ENCODE measurements around the gene SPAG7. TPM values are rescaled to one million over a fixed set of nuclear protein-coding genes. Genes with fewer than 3 reads are reported as not detected.

SPAG7 gene
- total and polyA plus RNA-seq, 2 of the 8 experiments (the other 6 are each of a cell fraction or from before 2014, with no cell fraction given), result 74.2 to 81.9 TPM

DNA sequence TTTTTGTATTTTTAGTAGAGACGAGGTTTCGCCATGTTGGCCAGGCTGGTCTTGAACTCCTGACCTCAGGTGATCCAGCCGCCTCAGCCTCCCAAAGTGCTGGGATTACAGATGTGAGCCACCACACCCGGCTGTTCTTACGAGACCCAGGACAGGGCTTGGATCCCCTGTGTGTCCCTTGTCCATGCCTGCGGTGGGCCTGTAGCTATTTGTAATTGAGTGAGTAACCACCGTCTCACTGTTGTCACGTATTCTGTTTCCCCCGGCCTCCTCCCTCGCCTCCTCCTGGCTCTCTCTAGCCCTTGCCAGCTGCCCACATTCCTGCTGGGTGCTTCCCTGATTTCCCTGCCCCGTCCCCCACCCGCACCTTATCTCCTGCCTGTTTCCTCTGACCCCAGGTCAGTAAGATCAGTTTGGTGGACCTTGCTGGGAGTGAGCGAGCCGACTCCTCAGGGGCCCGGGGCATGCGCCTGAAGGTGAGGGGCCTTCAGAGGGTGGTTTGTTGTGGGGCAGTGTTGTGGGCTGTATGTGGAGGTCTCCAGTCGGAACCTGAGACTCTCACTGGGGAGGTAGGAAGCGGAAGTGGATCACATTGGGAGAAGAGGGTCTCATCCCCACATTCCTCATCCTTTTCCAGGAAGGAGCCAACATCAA, 35.7 kb upstream of the SPAG7 start (continued):
- TF ChIP-seq POLR2A (IDR thresholded peaks at IDR 0.05; ENCODE audit: control extremely low read depth in 1 of 2, low read depth in 2 of 2, low read length in 2 of 2), result no peak
